NCI-H526 treated with DMSO at 0.1 percent for 48 hours (cell line): ENCODE measurements around the gene CSMD2.

Experiments
- DNase-seq: peaks from one replicate; lab custom pipeline; 2025; lab: John Stamatoyannopoulos, UW

Gene CSMD2

DNA sequence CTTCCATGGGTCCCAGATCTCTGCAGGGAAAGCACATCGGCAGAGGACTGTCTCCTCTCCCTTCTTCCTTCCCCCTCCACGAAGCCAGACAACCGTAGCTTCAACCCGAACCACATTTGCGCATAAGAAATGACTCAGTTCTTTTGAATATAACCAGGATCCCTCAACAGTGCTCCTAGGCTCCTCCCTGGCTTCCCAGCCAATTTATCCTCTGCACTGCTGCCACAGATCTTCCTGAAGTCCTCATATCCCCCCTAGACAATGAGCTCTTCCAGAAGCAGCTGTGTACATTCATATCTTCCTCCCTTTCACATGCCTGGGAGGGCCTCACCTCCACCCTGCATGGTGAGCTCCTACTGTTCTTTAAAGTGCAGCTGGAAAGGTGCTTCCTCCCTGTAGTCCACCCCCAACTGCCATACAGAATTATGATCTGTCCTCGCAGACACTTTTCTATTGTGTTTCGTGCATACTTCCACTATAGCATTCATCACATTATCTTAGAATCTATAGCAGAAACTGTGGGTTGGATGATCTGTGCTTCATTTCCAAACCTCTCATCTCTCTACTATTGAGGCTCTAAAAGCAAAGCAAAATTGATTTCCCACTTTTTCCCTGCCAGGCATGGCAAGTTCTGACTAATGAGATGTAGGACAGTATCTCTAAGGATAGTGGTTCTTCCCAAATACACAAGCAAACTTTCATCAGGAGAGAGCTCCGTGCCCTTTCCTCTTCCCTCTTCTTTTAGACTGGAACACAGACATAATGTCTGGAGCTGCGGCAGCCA lies 480.4 kb downstream of the CSMD2 start:
- DNase-seq: no peak

DNA sequence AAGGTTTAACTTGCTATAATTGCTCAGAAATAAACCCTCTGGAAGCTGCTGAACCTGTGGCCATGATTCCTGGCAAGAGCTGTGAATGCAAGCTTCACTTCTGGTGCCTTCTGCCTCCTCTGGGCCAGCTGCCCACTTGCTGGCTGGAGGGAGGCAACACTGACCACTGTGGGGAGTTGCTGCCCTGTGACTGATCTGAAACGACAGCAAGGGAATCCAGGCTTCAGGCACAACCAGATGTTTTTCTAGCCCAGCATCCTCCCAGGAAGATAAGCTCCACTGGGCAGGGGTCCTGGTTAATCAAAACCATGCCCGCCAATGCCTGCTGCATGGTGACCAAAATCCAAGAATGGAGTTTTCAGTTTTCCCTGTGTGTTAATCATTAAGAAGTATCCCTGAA lies 481.1 kb downstream of the CSMD2 start:
- no peak for DNase-seq

DNA sequence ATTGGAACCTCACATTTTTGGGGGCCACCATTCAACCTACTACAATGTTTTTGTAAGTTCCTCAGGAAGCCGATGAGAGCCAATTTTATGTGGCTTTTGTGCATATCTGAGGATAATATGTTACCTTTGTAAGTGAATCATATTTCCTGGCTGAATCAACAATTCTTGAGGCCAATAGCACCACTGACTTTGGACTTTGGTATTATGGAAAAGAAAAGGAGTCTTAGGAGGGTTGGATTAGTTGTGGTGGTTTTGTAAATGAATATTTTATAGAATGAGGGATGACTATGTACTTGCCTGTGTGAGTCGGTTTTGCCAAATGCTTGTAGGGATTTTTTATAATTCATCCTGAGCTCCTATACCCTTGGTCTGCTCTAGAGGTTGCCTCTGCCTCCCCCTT lies 482.7 kb downstream of the CSMD2 start:
- DNase-seq: no peak

DNA sequence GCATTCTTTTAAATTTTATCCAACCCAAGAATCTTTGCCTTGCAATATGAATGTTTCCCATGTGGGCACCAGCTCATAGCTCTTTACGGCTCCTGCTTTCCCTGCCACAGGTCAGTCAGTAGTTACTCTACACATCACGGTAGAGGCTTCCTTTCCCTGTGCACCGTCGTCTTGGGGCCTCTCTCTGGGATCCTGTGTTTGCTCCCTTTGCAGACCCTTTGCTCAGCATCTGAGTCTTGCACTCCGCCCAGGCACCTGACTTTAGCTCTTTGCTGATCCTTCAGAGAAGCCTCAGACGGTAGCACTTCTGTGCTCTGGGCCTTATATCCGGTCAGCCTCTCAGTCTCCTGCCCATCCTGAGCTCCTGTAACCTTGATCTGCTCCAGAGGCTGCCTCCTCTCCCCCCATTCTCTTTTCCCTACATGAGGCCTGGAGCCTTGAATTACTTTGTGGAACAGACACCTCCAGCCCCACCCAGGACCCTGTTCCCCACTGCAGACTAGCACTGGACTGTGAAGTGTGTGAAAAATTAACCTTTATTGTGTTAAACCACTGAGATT lies 484.7 kb downstream of the CSMD2 start:
- DNase-seq: no peak

DNA sequence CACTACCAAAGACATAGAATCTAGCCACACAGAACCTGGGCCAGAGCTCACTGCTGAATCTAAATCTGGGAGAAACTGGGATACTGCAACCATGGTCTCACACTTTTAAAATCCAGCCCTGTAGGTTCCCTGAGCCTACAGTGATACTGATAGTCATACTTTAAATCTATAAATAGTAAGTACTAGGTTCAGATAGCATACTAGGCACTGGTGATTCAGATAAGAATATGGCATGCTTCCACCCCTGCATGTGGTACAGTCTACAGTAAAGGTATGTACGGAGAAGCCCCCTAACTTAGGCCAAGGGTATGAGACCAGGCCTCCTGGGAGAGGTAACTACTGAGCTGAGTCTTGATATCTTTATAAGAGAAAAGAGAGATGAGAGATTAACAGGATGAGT lies 494.5 kb downstream of the CSMD2 start:
- DNase-seq: no peak

DNA sequence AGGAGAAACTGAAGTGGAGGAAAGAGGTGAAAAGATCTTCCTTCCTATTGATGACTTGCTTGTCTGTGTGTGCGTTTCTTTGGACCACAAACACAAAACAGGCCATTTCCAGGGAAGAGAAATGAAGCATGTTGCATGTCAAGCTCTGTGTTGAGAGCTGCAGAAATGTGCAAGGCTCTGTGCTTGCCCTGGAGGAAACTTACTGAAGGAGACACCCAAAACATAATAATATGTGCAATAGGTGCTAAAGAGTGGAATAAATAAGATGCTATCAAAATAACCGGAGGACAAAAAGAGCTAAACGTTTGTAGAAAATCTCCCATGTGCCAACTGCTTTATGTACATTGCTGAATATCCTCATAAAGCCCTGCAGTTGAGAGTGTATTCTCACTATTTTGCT lies 496.3 kb downstream of the CSMD2 start:
- no peak for DNase-seq

DNA sequence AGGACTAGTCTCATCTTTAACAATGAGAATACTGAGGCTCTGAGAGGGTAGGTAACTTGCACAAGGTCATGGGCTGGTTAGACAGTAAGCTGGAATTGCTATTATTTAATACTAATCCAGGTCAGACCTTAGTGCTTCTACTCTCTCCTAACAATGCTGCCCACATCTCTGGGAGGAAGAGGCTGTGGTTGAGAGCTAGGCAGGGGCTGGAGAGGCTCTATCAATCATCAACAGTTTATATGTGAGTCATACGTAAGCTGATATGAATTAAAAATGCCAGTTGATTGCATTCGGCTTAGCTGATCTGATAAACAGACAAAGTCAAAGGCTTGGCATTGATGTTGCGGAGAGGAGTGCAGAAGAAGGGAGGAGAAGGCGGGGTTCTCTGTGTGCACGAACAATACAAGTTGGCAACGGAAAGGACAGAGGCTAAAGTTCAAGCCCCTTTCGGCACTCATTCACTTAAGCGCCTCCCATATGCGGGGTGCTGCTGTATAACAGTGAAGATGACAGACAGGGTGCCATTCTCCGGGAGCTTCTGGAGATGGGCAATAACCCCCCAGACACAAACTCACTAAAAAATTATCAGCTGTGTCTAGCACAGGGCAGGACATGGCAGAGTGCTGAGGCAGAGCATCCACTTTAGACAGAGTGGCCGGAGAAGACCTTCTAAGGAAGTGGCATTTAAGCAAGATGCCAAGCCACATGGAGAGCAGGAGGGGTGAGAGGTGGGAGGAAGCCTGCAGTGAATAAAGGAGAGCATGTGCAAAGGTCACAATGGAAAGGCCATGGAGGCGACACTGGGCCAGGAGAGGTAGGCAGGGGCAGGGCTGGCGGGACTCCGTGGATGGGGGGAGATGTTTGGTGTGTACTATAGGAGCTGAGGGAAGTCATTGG lies 497.4 kb downstream of the CSMD2 start:
- no peak for DNase-seq

DNA sequence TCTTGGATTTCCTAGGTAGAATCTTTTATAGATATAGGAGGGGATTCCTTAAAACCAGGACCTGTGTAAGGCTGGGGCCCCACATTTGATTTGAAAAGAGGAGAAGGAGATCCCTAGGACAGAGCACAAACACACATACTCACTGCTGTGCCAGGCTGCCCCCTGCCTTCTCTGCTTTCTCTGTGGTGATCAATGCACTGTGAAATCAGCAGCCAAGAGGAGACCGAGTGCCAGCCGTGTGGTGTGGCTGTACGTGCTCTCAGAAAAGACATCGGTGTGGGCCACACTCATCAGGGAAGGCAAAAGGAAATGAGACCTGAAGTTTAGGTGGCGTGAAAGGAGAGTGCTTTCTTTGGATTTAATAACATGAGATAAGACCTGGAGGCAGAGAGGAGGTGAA lies 498.4 kb downstream of the CSMD2 start:
- DNase-seq: no peak

DNA sequence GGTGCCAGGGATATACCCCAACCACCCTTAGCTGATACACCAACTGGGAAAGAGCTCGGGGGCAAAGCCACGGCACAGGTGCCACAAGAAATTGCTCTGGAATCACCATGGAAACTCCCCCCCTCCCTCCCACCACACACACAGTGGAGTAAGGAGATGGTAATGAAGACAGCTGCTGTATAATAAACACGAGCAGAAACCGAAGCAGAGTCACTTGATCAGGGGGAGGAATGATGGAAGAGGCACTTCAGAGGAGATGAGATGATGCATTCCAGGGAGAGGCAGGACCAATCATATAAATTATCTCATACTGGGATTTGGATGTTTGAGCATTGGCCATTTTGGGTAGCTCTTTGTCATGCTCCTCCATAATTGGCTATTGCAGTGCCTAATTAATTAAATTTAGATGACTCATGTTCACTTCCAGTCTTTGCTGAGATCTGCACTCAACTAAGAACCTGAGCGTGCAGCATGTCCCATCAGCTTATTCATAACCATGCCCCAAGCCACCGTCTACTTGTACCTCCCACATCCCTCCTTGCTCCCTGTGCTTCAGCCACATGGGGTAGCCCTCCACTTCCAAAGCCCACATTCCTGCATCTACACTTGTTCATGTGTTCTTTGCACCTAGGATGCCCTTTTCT lies 503.1 kb downstream of the CSMD2 start:
- DNase-seq: peak; percentile 92

DNA sequence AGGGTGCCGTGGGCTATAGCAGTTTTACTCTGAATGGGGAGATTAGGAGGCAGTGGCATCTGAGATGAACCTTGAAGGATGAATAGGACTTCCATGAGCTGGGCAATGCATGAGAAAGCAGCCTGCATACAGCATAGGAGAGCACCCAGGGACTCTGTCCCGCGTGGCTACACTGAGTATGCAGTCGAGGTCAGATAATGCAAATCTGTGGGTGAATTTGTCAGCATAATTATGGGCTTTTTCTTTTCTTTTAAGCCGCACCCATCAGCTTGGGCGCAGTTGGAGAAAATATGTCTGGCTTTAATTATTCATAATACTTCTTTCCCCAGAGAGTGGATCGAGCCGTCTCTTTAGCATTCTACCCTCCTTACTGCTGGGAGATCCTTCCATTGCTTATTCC lies 504.1 kb downstream of the CSMD2 start:
- peak; percentile 58 for DNase-seq

DNA sequence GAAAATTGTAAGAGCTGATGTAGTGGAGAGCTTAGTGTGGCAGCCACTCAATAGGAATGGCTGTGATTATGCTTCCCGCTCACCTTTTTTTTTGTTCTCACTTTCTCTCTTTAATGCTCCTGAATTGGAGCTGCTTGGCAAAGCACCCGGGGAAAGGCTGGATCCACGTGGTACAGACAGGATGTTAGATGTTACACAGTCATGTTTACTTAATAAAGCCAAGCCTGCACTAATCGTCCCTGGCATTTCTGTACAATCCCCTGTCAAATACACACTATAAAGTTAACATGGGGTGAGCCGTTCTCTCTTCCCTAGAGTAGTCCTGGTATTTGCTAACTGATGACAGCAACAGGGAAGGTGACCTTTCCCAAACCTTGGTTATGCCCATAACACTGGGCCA lies 504.8 kb downstream of the CSMD2 start:
- DNase-seq: peak; percentile 59

DNA sequence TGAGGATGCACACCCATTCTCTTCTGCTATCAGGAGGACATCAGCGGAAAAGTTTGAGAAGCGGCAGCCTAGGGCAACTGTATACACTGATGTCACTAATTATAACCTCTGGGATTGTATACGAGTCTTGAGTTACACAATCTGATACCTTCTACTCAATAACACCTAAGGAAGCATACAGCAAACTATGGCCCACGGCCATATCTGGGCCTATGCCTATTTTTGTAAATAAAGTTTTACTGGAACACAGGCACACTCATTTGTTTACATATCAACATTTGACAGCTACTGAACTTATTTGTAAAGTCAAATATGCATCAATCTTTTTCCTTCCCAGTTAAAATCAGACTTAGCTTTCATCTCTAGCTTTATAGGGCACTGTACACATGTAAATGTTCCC lies 505.4 kb downstream of the CSMD2 start:
- DNase-seq: peak; percentile 65

DNA sequence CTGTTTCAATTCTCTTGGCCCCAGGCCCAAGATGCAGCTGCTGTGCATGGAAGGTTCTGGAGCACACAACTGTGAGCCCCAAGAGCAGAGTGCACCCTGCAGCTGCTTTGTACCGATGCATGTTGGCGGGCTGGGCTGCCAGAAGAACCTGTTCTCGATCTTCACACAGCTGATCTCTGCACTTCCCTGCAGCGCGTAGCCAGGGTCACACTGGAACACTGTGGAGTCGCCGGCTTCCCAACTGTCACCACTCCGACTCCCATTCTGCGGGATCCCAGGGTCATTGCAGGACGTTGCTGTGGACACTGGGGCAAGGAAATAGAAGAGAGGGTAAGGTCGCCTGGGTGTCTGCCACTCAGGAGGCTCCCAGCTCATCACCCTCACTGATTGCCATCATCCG lies 507.2 kb downstream of the CSMD2 start:
- no peak for DNase-seq

DNA sequence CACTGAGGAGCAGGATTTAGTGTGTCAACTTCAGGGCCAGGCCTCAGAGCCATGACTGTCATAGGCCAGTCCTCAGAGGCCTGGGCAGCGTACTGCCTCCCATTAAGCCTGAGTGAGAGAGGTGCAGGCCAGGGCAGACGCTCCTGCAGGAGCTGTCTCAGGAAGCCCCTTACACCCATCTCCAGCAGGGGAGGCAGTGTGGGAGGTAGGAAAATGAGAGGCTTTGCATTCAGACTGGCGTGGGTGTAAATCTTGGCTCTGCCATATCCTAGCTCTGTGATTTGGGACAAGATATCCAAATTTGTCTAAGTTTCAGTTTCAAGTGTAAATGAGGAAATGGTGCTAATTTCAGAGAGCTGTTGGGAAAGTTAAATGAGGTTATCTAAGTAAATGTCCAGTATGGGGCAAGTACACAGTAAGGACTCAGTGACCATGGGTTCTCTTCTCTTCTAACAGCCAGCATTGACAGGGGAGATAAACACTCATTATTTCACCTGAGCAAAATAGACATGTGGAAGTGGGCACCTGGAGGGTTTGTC lies 508.5 kb downstream of the CSMD2 start:
- no peak for DNase-seq

DNA sequence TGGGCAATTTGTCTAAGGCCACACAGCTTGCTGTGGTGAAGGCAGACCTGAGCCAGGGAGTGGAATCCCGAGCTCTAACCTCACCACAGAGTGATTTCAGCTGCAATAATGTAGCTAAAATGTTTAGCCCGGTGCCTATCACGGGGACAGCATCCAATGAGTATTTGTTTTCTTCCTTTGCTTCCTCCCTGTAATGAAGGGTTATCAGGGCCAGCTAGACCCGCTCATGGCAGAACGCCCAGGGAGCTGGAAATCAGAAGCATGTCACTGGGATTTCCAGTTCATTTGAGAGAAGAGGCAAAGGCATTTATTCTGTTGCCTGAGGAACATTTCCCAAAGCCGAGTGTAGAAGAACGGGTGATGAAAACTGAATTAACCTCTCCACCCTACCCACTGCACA lies 509.5 kb downstream of the CSMD2 start:
- no peak for DNase-seq

DNA sequence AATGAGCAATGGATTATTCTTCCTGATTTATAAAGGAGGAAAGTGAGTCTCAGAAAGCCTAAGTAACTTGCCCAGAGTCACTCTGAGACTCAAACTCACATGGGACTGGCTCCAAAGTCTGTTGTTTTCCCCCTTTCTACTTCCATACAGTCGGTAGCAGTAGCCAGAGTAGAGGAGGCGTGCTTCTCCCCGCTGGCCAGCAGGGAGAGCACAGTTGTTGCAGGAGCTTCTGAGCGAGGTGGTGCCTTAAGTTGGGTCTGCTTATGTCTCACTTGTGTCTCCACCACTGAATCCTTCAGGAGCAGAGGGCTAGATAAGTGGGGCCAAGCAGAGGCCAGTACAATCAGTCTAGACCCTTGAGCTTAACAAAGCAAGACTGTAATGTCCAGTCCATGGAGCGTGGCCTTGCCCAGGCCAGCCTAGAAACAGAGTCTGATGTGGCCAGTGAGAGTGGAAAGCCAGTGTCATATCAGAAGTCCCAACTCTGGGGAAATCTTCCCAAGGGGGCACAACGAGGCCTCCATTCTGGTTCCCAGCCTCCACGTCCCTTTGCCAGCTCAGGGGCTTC lies 510.7 kb downstream of the CSMD2 start:
- DNase-seq: peak; percentile 35

DNA sequence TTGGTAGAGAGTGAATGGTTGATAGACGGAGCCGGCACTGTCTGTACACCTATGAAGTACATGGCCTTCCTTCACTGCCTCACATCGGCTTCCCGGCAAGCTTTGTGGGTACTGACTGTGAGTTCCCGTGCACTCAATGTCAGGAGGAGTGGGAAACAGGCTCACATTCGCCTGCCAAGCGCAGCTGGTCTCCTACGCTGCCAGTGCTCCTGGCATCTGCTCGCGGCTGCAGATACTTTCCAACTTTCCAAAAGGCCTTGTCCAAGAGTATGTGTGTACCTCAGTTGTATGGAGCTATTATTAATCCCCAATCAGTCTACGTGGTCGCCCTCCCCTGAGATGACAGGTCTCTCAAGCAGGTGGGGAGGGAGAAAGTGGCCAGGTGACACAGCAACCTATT lies 511.8 kb downstream of the CSMD2 start:
- DNase-seq: no peak

DNA sequence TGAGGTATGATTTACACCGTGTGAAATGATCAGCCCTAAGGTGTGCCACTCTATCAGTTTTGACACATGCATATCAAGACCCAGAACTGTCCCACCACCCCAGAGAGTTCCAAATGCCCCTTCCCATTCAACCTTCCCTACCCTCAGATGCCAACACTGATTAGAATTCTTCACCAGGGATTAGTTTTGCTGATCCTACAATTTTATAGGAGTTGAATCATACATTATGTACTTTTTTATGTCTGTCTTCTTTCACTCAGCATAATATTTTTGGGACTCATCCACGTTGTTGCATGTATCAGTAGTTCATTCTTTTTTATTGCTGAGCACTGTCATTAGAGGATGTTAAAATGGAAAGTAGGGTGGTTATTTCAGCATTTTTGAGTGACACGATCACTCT lies 514.3 kb downstream of the CSMD2 start:
- DNase-seq: no peak

DNA sequence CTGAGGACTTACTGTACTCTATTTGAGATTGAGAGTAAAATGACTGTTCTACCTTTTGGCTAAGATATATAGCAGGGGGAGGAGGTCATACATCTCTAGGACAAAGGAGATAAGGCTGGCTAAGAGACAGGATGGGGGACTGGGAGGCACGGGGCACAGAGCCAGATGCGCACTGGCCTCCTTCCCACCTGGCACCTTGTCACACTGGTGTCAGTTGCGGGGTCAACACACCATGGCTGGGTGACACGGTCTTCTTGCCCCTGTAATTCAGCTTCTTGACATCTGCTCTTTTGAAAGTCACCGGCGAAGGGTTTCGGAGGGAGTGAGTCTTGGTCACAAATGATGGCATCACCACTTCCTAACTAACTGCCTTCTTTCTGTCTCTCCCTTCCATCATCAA lies 515.3 kb downstream of the CSMD2 start:
- DNase-seq: no peak

DNA sequence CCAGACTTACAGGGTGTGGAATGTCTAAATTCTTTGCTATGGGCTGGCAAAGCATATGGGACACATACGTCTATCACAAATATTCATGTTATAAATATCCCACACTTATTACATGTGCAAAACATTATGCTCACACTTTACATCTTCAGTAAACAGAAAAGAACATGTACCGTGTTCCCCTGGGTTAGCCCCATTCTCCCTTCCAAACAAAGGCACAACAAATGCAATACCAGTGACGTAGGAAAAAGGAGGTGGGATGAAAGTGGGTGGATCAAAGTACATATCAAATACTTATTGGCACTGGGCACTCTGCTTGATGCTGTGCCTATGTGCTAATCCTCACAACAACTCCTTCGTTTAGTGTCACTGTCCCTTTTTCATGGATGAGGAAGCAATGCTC lies 521.8 kb downstream of the CSMD2 start:
- no peak for DNase-seq

DNA sequence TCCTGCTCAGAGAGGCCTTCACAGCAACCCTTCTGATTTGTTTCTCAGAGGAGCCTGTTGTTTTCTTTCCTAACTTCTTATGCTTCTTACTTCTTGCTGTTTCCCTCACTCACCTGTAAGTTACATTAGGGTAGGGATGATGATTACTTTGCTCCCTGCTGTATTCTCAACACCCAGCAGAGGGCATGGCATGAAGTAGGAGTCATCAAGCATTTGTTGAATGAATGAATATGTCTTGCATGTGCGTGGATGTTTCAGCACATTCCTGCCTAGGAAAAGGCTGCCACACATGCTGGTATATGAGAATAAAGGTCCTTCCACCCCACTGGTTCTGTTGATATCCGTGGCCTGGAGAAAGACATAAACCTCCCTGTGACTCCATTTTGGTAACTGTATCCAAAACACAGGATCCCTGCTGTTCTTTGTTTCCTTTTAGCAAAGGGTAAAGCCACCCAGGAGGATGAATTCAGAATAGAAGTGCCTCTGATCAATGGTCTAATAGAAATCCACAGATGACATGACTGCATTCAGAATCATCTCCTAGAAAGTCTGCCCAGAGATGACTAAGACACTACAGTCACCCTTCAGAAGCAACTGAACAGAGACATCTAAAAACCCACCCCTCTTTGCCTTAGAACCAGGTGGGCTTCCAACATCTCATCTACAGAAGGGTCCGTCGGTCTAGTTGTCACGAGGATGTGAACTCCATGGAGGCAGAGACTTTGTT lies 523.8 kb downstream of the CSMD2 start:
- DNase-seq: peak; percentile 30
